ENCODE data around the gene STK33. TPM values are rescaled to one million over a fixed set of nuclear protein-coding genes. Genes with fewer than 3 reads are reported as not detected.
A peak's percentile ranks its signal among the peaks of the same experiment; 100 is the strongest.

The STK33 gene
- total and polyA plus RNA-seq, 2 donors (not counting 3 experiments of a cell fraction or from before 2014, with no cell fraction given), result 0.63 to 3.4 TPM

GRCh38 chr11:8389029-8389996, 204.7 kb downstream of the STK33 start:
- peak overlapping the region; percentile 24 for H2AFZ ChIP-seq (ENCODE audit: low read depth, low read length)
- no peaks in the 10 kb centered on the region for H3K9me1 ChIP-seq (replicated peaks; ENCODE audit: control insufficient read depth, extremely low read depth, insufficient read depth, low read length)
- no peaks in the 10 kb centered on the region for H3K9me3 ChIP-seq (replicated peaks; ENCODE audit: control insufficient read depth, insufficient read depth, low read length)
- no peak overlapping the region for H3K4me2 ChIP-seq (ENCODE audit: insufficient read depth, low read length)
- no peak overlapping the region for H3K4me3 ChIP-seq (replicated peaks in 1 of 3; ENCODE audit: insufficient read depth in 1 of 3, low read depth in 1 of 3, low read length in 3 of 3)
- TF ChIP-seq EZH2 (IDR thresholded peaks at IDR 0.05; ENCODE audit: borderline replicate concordance, low read depth, low read length, severe bottlenecking) (no peak), JUN (IDR thresholded peaks at IDR 0.05; ENCODE audit: borderline replicate concordance, insufficient read depth, insufficient read length, low read depth) (no peak), CTCF (IDR thresholded peaks at IDR 0.05; ENCODE audit: extremely low read depth in 1 of 2, insufficient read depth in 1 of 2, low read depth in 1 of 2, low read length in 2 of 2) (no peak)
- ChIA-PET POLR2A (no interaction called here), CTCF (no interaction called here)
- dilution Hi-C loops (cut with MboI; ENCODE audit: extremely low pct_ligation_motif_present, low sequenced_read_pairs) (no loop called here), intact Hi-C loops (cut with micrococcal nuclease) (no loop called here)
- no peaks in the 10 kb centered on the region for H3K27me3 ChIP-seq (ENCODE audit: control insufficient read depth in 2 of 2, insufficient read depth in 2 of 2, low read length in 2 of 2)
- no peaks in the 10 kb centered on the region for H3K36me3 ChIP-seq (ENCODE audit: control insufficient read depth in 2 of 2, extremely low read depth in 1 of 2, insufficient read depth in 2 of 2, low read length in 2 of 2)
- FAIRE-seq (no peak), DNase-seq (ENCODE audit: low read depth, low spot score) (no peak)
- no peaks in the 10 kb centered on the region for H3K79me2 ChIP-seq (ENCODE audit: control insufficient read depth, insufficient read depth, low read length)
- H4K20me1 ChIP-seq (replicated peaks; ENCODE audit: control insufficient read depth, extremely low read depth, insufficient read depth, low read length), result no peaks in the 10 kb centered on the region
- no TSS peak for BruUV-seq (replicated peaks)
- H3K27ac ChIP-seq (ENCODE audit: insufficient read depth, low read depth, low read length), result no peak overlapping the region
- no peak overlapping the region for H3K9ac ChIP-seq (replicated peaks; ENCODE audit: extremely low read depth, insufficient read depth, low read length)
- no peaks in the 10 kb centered on the region for H3K4me1 ChIP-seq (ENCODE audit: control insufficient read depth, extremely low read depth, insufficient read depth, low read length)

DNA sequence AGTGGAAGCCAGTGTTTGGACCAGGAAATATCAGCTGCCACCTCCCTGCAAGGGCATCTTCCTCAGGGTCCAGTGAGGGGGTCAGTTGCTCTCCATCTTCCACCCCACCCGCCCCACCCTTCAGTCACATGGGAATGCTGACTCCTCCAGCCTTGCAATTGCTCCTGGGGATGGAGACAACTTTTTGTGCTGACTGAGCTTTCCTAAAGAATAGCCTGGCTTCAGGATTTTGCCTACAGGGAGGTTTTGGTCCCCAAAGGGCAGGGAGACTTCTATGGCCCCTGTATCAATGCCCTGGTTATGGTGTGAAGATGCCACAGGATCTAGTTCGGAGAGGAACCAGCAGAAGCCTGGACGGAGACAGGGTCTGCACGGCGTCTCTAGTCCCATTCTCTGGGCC, 206.3 kb downstream of the STK33 start:
- H3K9me3 ChIP-seq (replicated peaks; ENCODE audit: control insufficient read depth, insufficient read depth, low read length), result no peaks in the 10 kb centered on the region
- DNase-seq (ENCODE audit: low read depth, low spot score) (no peak), FAIRE-seq (no peak)
- POLR2A ChIA-PET, result no interaction called here
- no peaks in the 10 kb centered on the region for H3K79me2 ChIP-seq (ENCODE audit: control insufficient read depth, insufficient read depth, low read length)
- CTCF ChIA-PET, result no interaction called here
- H2AFZ ChIP-seq (ENCODE audit: low read depth, low read length), result no peak overlapping the region
- H3K27me3 ChIP-seq (ENCODE audit: control insufficient read depth in 2 of 2, insufficient read depth in 2 of 2, low read length in 2 of 2), result no peaks in the 10 kb centered on the region
- dilution Hi-C loops (cut with MboI; ENCODE audit: extremely low pct_ligation_motif_present, low sequenced_read_pairs) (no loop called here), intact Hi-C loops (cut with micrococcal nuclease) (no loop called here)
- H3K4me2 ChIP-seq (ENCODE audit: insufficient read depth, low read length), result no peak overlapping the region
- H3K27ac ChIP-seq (ENCODE audit: insufficient read depth, low read depth, low read length), result no peak overlapping the region
- no peak overlapping the region for H3K4me3 ChIP-seq (replicated peaks in 1 of 3; ENCODE audit: insufficient read depth in 1 of 3, low read depth in 1 of 3, low read length in 3 of 3)
- H3K9ac ChIP-seq (replicated peaks; ENCODE audit: extremely low read depth, insufficient read depth, low read length), result no peak overlapping the region
- no peaks in the 10 kb centered on the region for H3K36me3 ChIP-seq (ENCODE audit: control insufficient read depth in 2 of 2, extremely low read depth in 1 of 2, insufficient read depth in 2 of 2, low read length in 2 of 2)
- no peaks in the 10 kb centered on the region for H3K9me1 ChIP-seq (replicated peaks; ENCODE audit: control insufficient read depth, extremely low read depth, insufficient read depth, low read length)
- no peaks in the 10 kb centered on the region for H3K4me1 ChIP-seq (ENCODE audit: control insufficient read depth, extremely low read depth, insufficient read depth, low read length)
- H4K20me1 ChIP-seq (replicated peaks; ENCODE audit: control insufficient read depth, extremely low read depth, insufficient read depth, low read length), result no peaks in the 10 kb centered on the region
- no TSS peak for BruUV-seq (replicated peaks)
- TF ChIP-seq JUN (IDR thresholded peaks at IDR 0.05; ENCODE audit: borderline replicate concordance, insufficient read depth, insufficient read length, low read depth) (no peak), POLR2AphosphoS5 (IDR thresholded peaks at IDR 0.05; ENCODE audit: insufficient read depth, low read depth, low read length) (no peak), EZH2 (IDR thresholded peaks at IDR 0.05; ENCODE audit: borderline replicate concordance, low read depth, low read length, severe bottlenecking) (no peak), POLR2A (IDR thresholded peaks at IDR 0.05; ENCODE audit: low read depth, low read length) (no peak), CTCF (IDR thresholded peaks at IDR 0.05; ENCODE audit: extremely low read depth in 1 of 2, insufficient read depth in 1 of 2, low read depth in 1 of 2, low read length in 2 of 2) (no peak), MYC (IDR thresholded peaks at IDR 0.05; ENCODE audit: low read depth, low read length) (no peak), FOS (IDR thresholded peaks at IDR 0.05; ENCODE audit: borderline replicate concordance, insufficient read depth, low read length) (no peak)
- TF ChIP-seq, protein P1, sequence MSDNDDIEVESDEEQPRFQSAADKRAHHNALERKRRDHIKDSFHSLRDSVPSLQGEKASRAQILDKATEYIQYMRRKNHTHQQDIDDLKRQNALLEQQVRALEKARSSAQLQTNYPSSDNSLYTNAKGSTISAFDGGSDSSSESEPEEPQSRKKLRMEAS (IDR thresholded peaks at IDR 0.05; ENCODE audit: insufficient read depth, insufficient read length), result no peak
